Activated B cell treated with CpG ODN at 0.5 μM for 24 hours (primary cell): ENCODE results near the gene HCAR3. TPM values are rescaled to one million over a fixed set of nuclear protein-coding genes. Genes with fewer than 3 reads are reported as not detected.
"Not testable (repeated sequence)": the region's sequence is repeated elsewhere in the genome, so short reads cannot be mapped to it uniquely, and the experiment has no call there.

ENCODE experiments used
- ATAC-seq: fragments of 200-7000 bp; cut with Tn5 transposase; one replicate; pipeline ENCODE4 v1.10.0; 2021; ENCODE audit warnings: low read depth, mild to moderate bottlenecking, moderate library complexity
- CTCF ChIA-PET: fragments of 350-600 bp; sonication (Branson Sonifier 250); formaldehyde crosslinking; loops from one replicate; lab custom pipeline; 2021; ENCODE audit warnings: antibody characterized with exemption; lab: Charles Lee
- POLR2A ChIA-PET: fragments of 350-600 bp; sonication (Branson Sonifier 250); formaldehyde crosslinking; loops from one replicate; lab custom pipeline; 2021; ENCODE audit warnings: antibody characterized with exemption; lab: Charles Lee
- DNase-seq: peaks from one replicate; pipeline ENCODE4 v3.0.0; 2022
- H3K27ac Mint-ChIP-seq: one replicate; pipeline ENCODE4 v1.8.0; 2020; ENCODE audit warnings: mixed read lengths
- H3K27me3 Mint-ChIP-seq: one replicate; pipeline ENCODE4 v1.8.0; 2021; ENCODE audit warnings: mixed read lengths
- H3K36me3 Mint-ChIP-seq: one replicate; pipeline ENCODE4 v1.8.0; 2021; ENCODE audit warnings: low read depth, mixed read lengths
- H3K4me1 Mint-ChIP-seq: one replicate; pipeline ENCODE4 v1.8.0; 2021; ENCODE audit warnings: mixed read lengths
- H3K4me3 Mint-ChIP-seq: one replicate; pipeline ENCODE4 v1.8.0; 2020; ENCODE audit warnings: mild to moderate bottlenecking, mixed read lengths
- H3K9me3 Mint-ChIP-seq: one replicate; pipeline ENCODE4 v1.8.0; 2020; ENCODE audit warnings: mixed read lengths
- CTCF ChIP-seq: fragments of 200-600 bp; IDR thresholded peaks from one replicate; pipeline ENCODE4 v1.8.0; 2022; ENCODE audit warnings: antibody characterized with exemption, mild to moderate bottlenecking
- intact Hi-C: fragments of 100-400 bp; cut with micrococcal nuclease; formaldehyde crosslinking; loops from one replicate; pipeline ENCODE4 v1.15.1; 2024
- total RNA-seq: library from RNA; stranded (reverse); gene quantifications from 2 replicates; pipeline ENCODE4 v1.2.3, GENCODE V29; 2022

The HCAR3 gene
- total RNA-seq, 1 donor from 2014 or later = not detected

GRCh38 chr12:122711266-122711665 is 5.3 kb downstream of the HCAR3 start:
- intact Hi-C loops, CTCF ChIA-PET, ATAC-seq, H3K4me3 Mint-ChIP-seq, H3K27ac Mint-ChIP-seq, H3K9me3 Mint-ChIP-seq, DNase-seq, H3K36me3 Mint-ChIP-seq, H3K4me1 Mint-ChIP-seq, H3K27me3 Mint-ChIP-seq: not testable (repeated sequence)
- POLR2A ChIA-PET = interaction anchor here (0.7 kb wide), 1 partner anchor 36 kb away, joined by 5 read pairs; no protein-coding TSS in a partner anchor

GRCh38 chr12:122710341-122710740 is 6.3 kb downstream of the HCAR3 start:
- H3K27me3 Mint-ChIP-seq, intact Hi-C loops, DNase-seq, H3K4me1 Mint-ChIP-seq, ATAC-seq, POLR2A ChIA-PET, H3K27ac Mint-ChIP-seq, H3K4me3 Mint-ChIP-seq, H3K36me3 Mint-ChIP-seq, H3K9me3 Mint-ChIP-seq: not testable (repeated sequence)
- CTCF ChIA-PET = interaction anchor here (0.7 kb wide), 1 partner anchor 13 kb away, joined by 3 read pairs; no protein-coding TSS in a partner anchor

- CTCF ChIA-PET, POLR2A ChIA-PET, H3K4me1 Mint-ChIP-seq, ATAC-seq, H3K4me3 Mint-ChIP-seq, H3K36me3 Mint-ChIP-seq, H3K27me3 Mint-ChIP-seq, DNase-seq, H3K9me3 Mint-ChIP-seq, H3K27ac Mint-ChIP-seq, intact Hi-C loops: not testable (repeated sequence)
Measured at GRCh38 chr12:122709287-122709686, 7.3 kb downstream of the HCAR3 start.

GRCh38 chr12:122703841-122704240 is 12.8 kb downstream of the HCAR3 start:
- H3K27ac Mint-ChIP-seq, ATAC-seq, POLR2A ChIA-PET, CTCF ChIA-PET, H3K9me3 Mint-ChIP-seq, H3K4me1 Mint-ChIP-seq, H3K27me3 Mint-ChIP-seq, DNase-seq, H3K36me3 Mint-ChIP-seq, H3K4me3 Mint-ChIP-seq, intact Hi-C loops: not testable (repeated sequence)

- CTCF ChIA-PET, H3K9me3 Mint-ChIP-seq, H3K27ac Mint-ChIP-seq, DNase-seq, H3K4me3 Mint-ChIP-seq, POLR2A ChIA-PET, H3K27me3 Mint-ChIP-seq, H3K36me3 Mint-ChIP-seq, intact Hi-C loops, ATAC-seq, H3K4me1 Mint-ChIP-seq: not testable (repeated sequence)
Measured at GRCh38 chr12:122702890-122703611, 13.6 kb downstream of the HCAR3 start, which contains the start of gene HCAR2. Gene HCAR2 (minus strand): TSS chr12:122703357. CDS start chr12:122703283, 74 bp downstream.

- H3K27me3 Mint-ChIP-seq, POLR2A ChIA-PET, H3K27ac Mint-ChIP-seq, H3K4me3 Mint-ChIP-seq, H3K4me1 Mint-ChIP-seq, H3K36me3 Mint-ChIP-seq, CTCF ChIA-PET, DNase-seq, intact Hi-C loops, H3K9me3 Mint-ChIP-seq, ATAC-seq: not testable (repeated sequence)
Measured at GRCh38 chr12:122701481-122701880, 15.1 kb downstream of the HCAR3 start.

GRCh38 chr12:122700038-122700710 is 16.4 kb downstream of the HCAR3 start:
- H3K9me3 Mint-ChIP-seq, CTCF ChIA-PET, H3K27me3 Mint-ChIP-seq, H3K4me3 Mint-ChIP-seq, ATAC-seq, DNase-seq, POLR2A ChIA-PET, H3K4me1 Mint-ChIP-seq, H3K36me3 Mint-ChIP-seq, intact Hi-C loops, H3K27ac Mint-ChIP-seq: not testable (repeated sequence)

- H3K27me3 Mint-ChIP-seq, intact Hi-C loops, CTCF ChIA-PET, DNase-seq, ATAC-seq, H3K27ac Mint-ChIP-seq, H3K4me1 Mint-ChIP-seq, H3K4me3 Mint-ChIP-seq, H3K36me3 Mint-ChIP-seq, H3K9me3 Mint-ChIP-seq, POLR2A ChIA-PET: not testable (repeated sequence)
Measured at GRCh38 chr12:122696922-122697321, 19.7 kb downstream of the HCAR3 start.

- intact Hi-C loops = no loop called here
- Mint-ChIP-seq H3K27me3 (no peaks in the 10 kb centered on the region), H3K36me3 (no peaks in the 10 kb centered on the region), H3K27ac (no peak overlapping the region), H3K9me3 (no peaks in the 10 kb centered on the region), H3K4me3 (no peak overlapping the region), H3K4me1 (peaks cover 4% of the 10 kb centered on the region)
- DNase-seq (no peak), ATAC-seq (no peak)
- no peak for TF ChIP-seq CTCF
- POLR2A ChIA-PET = interaction anchor here (0.6 kb wide), 1 partner anchor 1288 kb away, joined by 9 read pairs; no protein-coding TSS in a partner anchor
- CTCF ChIA-PET = no interaction called here
Measured at GRCh38 chr12:122691566-122691965, 25.0 kb downstream of the HCAR3 start.
